Fibroblast of villous mesenchyme (primary cell): ENCODE measurements around the gene CREB3. TPM values are rescaled to one million over a fixed set of nuclear protein-coding genes. Genes with fewer than 3 reads are reported as not detected.

Experiments
- DNase-seq: peaks from one replicate; pipeline ENCODE4 v3.0.0-alpha.2; 2010; ENCODE audit warnings: low read depth
- H3K4me3 ChIP-seq: 2 replicates; pipeline ENCODE4 v1.5.1; 2011; ENCODE audit warnings: low read depth, mild to moderate bottlenecking, low read length
- CTCF ChIP-seq: IDR thresholded peaks from 2 replicates; pipeline ENCODE4 v1.5.1; 2012; ENCODE audit warnings: low read depth, mild to moderate bottlenecking, low read length; ENCODE audit not compliant: insufficient read depth
- total RNA-seq: library from RNA; depleted of rRNA; stranded (reverse); fragments of >200 nt; gene quantifications from 2 replicates; pipeline ENCODE4 v1.2.3, GENCODE V29; 2012

The CREB3 gene
- total RNA-seq, 1 donor: 126 TPM

GRCh38 chr9:35725362-35725761, 7.1 kb upstream of the CREB3 start:
- no peak for TF ChIP-seq CTCF
- H3K4me3 ChIP-seq: no peak overlapping the region
- DNase-seq: no peak

- H3K4me3 ChIP-seq: peak overlapping the region; percentile 88
- TF ChIP-seq CTCF: peak; percentile 29
These were observed 5.5 kb upstream of the CREB3 start for GRCh38 chr9:35726931-35727330.

GRCh38 chr9:35727676-35728040, 4.8 kb upstream of the CREB3 start:
- DNase-seq: no peak
- peak overlapping the region; percentile 88 for H3K4me3 ChIP-seq
- no peak for TF ChIP-seq CTCF

More at GRCh38 chr9:35726931-35727330, 5.5 kb upstream of the CREB3 start:
- peak; percentile 42 for DNase-seq

- H3K4me3 ChIP-seq: peak overlapping the region; percentile 88
- peak; percentile 88 for DNase-seq
- no peak for TF ChIP-seq CTCF
These were observed 4.2 kb upstream of the CREB3 start for GRCh38 chr9:35728041-35728971.

DNA sequence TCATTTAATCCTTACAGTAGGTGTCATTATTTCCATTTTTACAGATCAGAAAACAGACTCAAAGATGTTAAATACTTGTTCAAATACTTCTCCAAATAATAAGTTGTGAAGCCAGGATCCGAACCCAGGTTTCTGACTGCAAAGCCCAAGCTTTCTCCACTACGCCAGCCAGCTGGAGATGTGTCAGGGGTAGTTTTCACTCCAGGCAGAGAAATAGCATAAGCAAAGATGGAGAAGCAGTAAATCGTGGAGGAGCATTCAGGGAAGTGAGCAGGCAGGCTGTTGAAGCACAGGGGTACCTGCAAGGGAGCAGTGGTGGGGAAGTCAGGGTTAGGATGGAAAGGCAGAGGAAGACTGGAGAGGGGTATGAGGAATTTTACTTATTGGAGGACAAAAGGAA, 3.4 kb upstream of the CREB3 start:
- no peak for DNase-seq
- TF ChIP-seq CTCF: no peak
- H3K4me3 ChIP-seq: peak overlapping the region; percentile 88

- TF ChIP-seq CTCF: peak; percentile 62
- peak overlapping the region; percentile 88 for H3K4me3 ChIP-seq
- peak; percentile 86 for DNase-seq
These were observed 2.6 kb upstream of the CREB3 start for GRCh38 chr9:35729700-35730485.
